B cell (primary cell): ENCODE measurements around the gene ASXL2. TPM values are rescaled to one million over a fixed set of nuclear protein-coding genes. Genes with fewer than 3 reads are reported as not detected.

Experiments used
- ATAC-seq: fragments of 200-7000 bp; cut with Tn5 transposase; one replicate; pipeline ENCODE4 v1.10.0; 2021; ENCODE audit warnings: low read depth, mild to moderate bottlenecking, moderate number of reproducible peaks, moderate library complexity
- CTCF ChIA-PET: fragments of 350-600 bp; sonication (Branson Sonifier 250); formaldehyde crosslinking; loops from one replicate; lab custom pipeline; 2021; ENCODE audit warnings: antibody characterized with exemption, inconsistent platforms; lab: Charles Lee
- POLR2A ChIA-PET: fragments of 350-600 bp; sonication (Branson Sonifier 250); formaldehyde crosslinking; loops from one replicate; lab custom pipeline; 2021; ENCODE audit warnings: antibody characterized with exemption; lab: Charles Lee
- DNase-seq: peaks from one replicate; pipeline ENCODE4 v3.0.0; 2013
- H2AFZ ChIP-seq: 2 replicates; pipeline ENCODE4 v1.6.1; 2012; ENCODE audit warnings: mild to moderate bottlenecking, low read depth, low read length; ENCODE audit not compliant: insufficient read depth, poor library complexity, severe bottlenecking
- H3K27ac ChIP-seq, 2 donors: 1 replicate in 1 of 2; 2 replicates in 1 of 2; pipeline ENCODE4 v1.5.1; 2012 to 2013; ENCODE audit warnings: low read length in 2 of 2, mild to moderate bottlenecking in 2 of 2, moderate library complexity in 1 of 2
- H3K27me3 ChIP-seq, 4 experiments: fragments of 200-600 bp in 1 of 4; sonication (generic) in 1 of 4; replicated peaks in 1 of 4; 1 replicate in 2 of 4; 2 replicates in 2 of 4; pipeline versions ENCODE4 v1.6.1 to v1.7.0; 2013 to 2016; ENCODE audit warnings: low read length in 3 of 4, mild to moderate bottlenecking in 2 of 4, mixed read lengths in 1 of 4, moderate library complexity in 1 of 4; ENCODE audit not compliant: insufficient read depth in 4 of 4, control insufficient read depth in 3 of 4; ENCODE audit errors: control extremely low read depth in 1 of 4
- H3K36me3 ChIP-seq, 2 experiments: replicated peaks in 1 of 2; 1 replicate in 1 of 2; 2 replicates in 1 of 2; pipeline versions ENCODE4 v1.6.1 to v1.7.1; 2013; ENCODE audit warnings: low read length in 1 of 2; ENCODE audit not compliant: insufficient read depth in 2 of 2, control insufficient read depth in 1 of 2; ENCODE audit errors: control extremely low read depth in 1 of 2, extremely low read depth in 1 of 2
- H3K4me1 ChIP-seq, 2 donors: fragments of 200-600 bp in 1 of 2; sonication (generic) in 1 of 2; 1 replicate in 1 of 2; 2 replicates in 1 of 2; pipeline versions ENCODE4 v1.5.1 to v1.6.1; 2013 to 2017; ENCODE audit warnings: low read length in 2 of 2; ENCODE audit not compliant: control insufficient read depth in 2 of 2, insufficient read depth in 2 of 2
- H3K4me2 ChIP-seq: replicated peaks from 2 replicates; pipeline ENCODE3; 2012; ENCODE audit warnings: mild to moderate bottlenecking, low read depth, low read length; ENCODE audit not compliant: poor library complexity, severe bottlenecking
- H3K4me3 ChIP-seq, 5 experiments: fragments of 200-600 bp in 1 of 5; sonication (generic) in 1 of 5; 1 replicate in 3 of 5; 2 replicates in 2 of 5; pipeline versions ENCODE4 v1.5.1 to v1.7.0; 2011 to 2016; ENCODE audit warnings: low read length in 4 of 5, mild to moderate bottlenecking in 4 of 5, low read depth in 2 of 5, control low read depth in 1 of 5, moderate library complexity in 1 of 5; ENCODE audit not compliant: insufficient read depth in 1 of 5; ENCODE audit errors: control extremely low read depth in 1 of 5, extremely low read depth in 1 of 5
- H3K79me2 ChIP-seq: fragments of 200-600 bp; sonication (generic); one replicate; pipeline ENCODE4 v1.6.0; 2016; ENCODE audit warnings: low read length; ENCODE audit not compliant: control insufficient read depth, insufficient read depth
- H3K9ac ChIP-seq: fragments of 200-600 bp; sonication (generic); 2 replicates; pipeline ENCODE4 v1.6.1; 2017; ENCODE audit warnings: mild to moderate bottlenecking, low read length, moderate library complexity
- H3K9me3 ChIP-seq, 3 donors: one replicate each; pipeline versions ENCODE4 v1.6.1 to v1.7.1; 2013; ENCODE audit warnings: low read length in 2 of 3; ENCODE audit not compliant: control insufficient read depth in 2 of 3, insufficient read depth in 1 of 3; ENCODE audit errors: control extremely low read depth in 1 of 3
- H4K20me1 ChIP-seq: 2 replicates; pipeline ENCODE4 v1.6.0; 2012; ENCODE audit warnings: mild to moderate bottlenecking, low read length; ENCODE audit not compliant: insufficient read depth, control insufficient read depth, poor library complexity, severe bottlenecking
- H3K27ac Mint-ChIP-seq: one replicate; pipeline ENCODE4 v1.8.0; 2021; ENCODE audit warnings: mixed read lengths
- H3K27me3 Mint-ChIP-seq: one replicate; pipeline ENCODE4 v1.8.0; 2021; ENCODE audit warnings: mixed read lengths
- H3K4me1 Mint-ChIP-seq: one replicate; pipeline ENCODE4 v1.8.0; 2021; ENCODE audit warnings: mixed read lengths
- H3K4me3 Mint-ChIP-seq: one replicate; pipeline ENCODE4 v1.8.0; 2021; ENCODE audit warnings: mixed read lengths
- H3K9me3 Mint-ChIP-seq: one replicate; pipeline ENCODE4 v1.8.0; 2022; ENCODE audit warnings: mixed read lengths; ENCODE audit not compliant: insufficient read depth
- EZH2 ChIP-seq: IDR thresholded peaks from 2 replicates; pipeline ENCODE4 v1.6.1; 2012; ENCODE audit warnings: borderline replicate concordance, low read depth, mild to moderate bottlenecking, moderate library complexity, low read length; ENCODE audit not compliant: insufficient read depth, poor library complexity, severe bottlenecking
- WGBS: methylation state at CpG from one replicate; pipeline ENCODE4 v1.1.5; 2013; ENCODE audit warnings: missing lambda C conversion rate; ENCODE audit not compliant: insufficient coverage; 5-methylcytosine and 5-hydroxymethylcytosine counted together
- intact Hi-C: fragments of 100-400 bp; cut with micrococcal nuclease; formaldehyde crosslinking; loops from one replicate; pipeline ENCODE4 v1.10.0; 2022
- polyA plus RNA-seq: library from polyadenylated mRNA; depleted of rRNA; stranded (reverse); fragments of >200 nt; gene quantifications from 2 replicates; pipeline ENCODE4 v1.2.3, GENCODE V29; 2012
- total RNA-seq, 2 donors: library from RNA; stranded (reverse); fragments of 120-200 nt in 1 of 2; gene quantifications; 1 replicate in 1 of 2; 2 replicates in 1 of 2; pipeline versions ENCODE4 v1.2.3 to v1.2.4, GENCODE V29; 2013 to 2022
- TF ChIP-seq, protein P1 (sequence below): fragments of 200-600 bp; IDR thresholded peaks from one replicate; pipeline ENCODE4 v1.8.0; 2022; ENCODE audit warnings: antibody characterized with exemption, mild to moderate bottlenecking

ASXL2 gene
- total and polyA plus RNA-seq, 2 donors (not counting 1 experiment from before 2014, with no cell fraction given) = 7.6 to 55.0 TPM

GRCh38 chr2:25891672-25892071, 13.4 kb upstream of the ASXL2 start:
- no peak overlapping the region for H2AFZ ChIP-seq
- no peaks in the 10 kb centered on the region for H3K4me1 ChIP-seq
- ChIA-PET POLR2A (no interaction called here), CTCF (no interaction called here)
- no peak overlapping the region for H3K27ac ChIP-seq
- peaks cover 0 to under 1% (median 0%) of the 10 kb centered on the region in 3 donors for H3K9me3 ChIP-seq
- TF ChIP-seq, protein P1, sequence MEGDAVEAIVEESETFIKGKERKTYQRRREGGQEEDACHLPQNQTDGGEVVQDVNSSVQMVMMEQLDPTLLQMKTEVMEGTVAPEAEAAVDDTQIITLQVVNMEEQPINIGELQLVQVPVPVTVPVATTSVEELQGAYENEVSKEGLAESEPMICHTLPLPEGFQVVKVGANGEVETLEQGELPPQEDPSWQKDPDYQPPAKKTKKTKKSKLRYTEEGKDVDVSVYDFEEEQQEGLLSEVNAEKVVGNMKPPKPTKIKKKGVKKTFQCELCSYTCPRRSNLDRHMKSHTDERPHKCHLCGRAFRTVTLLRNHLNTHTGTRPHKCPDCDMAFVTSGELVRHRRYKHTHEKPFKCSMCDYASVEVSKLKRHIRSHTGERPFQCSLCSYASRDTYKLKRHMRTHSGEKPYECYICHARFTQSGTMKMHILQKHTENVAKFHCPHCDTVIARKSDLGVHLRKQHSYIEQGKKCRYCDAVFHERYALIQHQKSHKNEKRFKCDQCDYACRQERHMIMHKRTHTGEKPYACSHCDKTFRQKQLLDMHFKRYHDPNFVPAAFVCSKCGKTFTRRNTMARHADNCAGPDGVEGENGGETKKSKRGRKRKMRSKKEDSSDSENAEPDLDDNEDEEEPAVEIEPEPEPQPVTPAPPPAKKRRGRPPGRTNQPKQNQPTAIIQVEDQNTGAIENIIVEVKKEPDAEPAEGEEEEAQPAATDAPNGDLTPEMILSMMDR = no peak
- no peak for TF ChIP-seq EZH2
- no peaks in the 10 kb centered on the region for H3K9me3 Mint-ChIP-seq
- H4K20me1 ChIP-seq = no peaks in the 10 kb centered on the region
- no peak for ATAC-seq
- H3K36me3 ChIP-seq = no peaks in the 10 kb centered on the region
- H3K27ac Mint-ChIP-seq = no peak overlapping the region
- no peak for DNase-seq
- no peak overlapping the region for H3K4me3 Mint-ChIP-seq
- intact Hi-C loops = no loop called here
- no peak overlapping the region for H3K9ac ChIP-seq
- H3K4me1 Mint-ChIP-seq = no peaks in the 10 kb centered on the region
- peaks cover 9% of the 10 kb centered on the region for H3K27me3 Mint-ChIP-seq
- no peaks in the 10 kb centered on the region for H3K27me3 ChIP-seq
- 95% methylated on average over 4 of the region's 5 CpGs for WGBS
- H3K4me3 ChIP-seq = no peak overlapping the region
- no peak overlapping the region for H3K4me2 ChIP-seq
- no peaks in the 10 kb centered on the region for H3K79me2 ChIP-seq

- CTCF ChIA-PET = interaction anchor here (1.0 kb wide), 1 partner anchor 9 kb away, joined by 4 read pairs; the partner anchor contains the start of gene ASXL2
- Histone ChIP-seq H2AFZ (no peak overlapping the region), H3K4me2 (no peak overlapping the region), H4K20me1 (no peaks in the 10 kb centered on the region), H3K9ac (no peak overlapping the region), H3K9me3 (no peaks in the 10 kb centered on the region), H3K4me1 (no peaks in the 10 kb centered on the region), H3K4me3 (no peak overlapping the region), H3K36me3 (no peaks in the 10 kb centered on the region), H3K27me3 (peaks cover 0 to 15% (median 4%) of the 10 kb centered on the region in 4 experiments), H3K27ac (no peak overlapping the region), H3K79me2 (no peaks in the 10 kb centered on the region)
- Mint-ChIP-seq H3K4me3 (no peak overlapping the region), H3K27me3 (peaks cover 32% of the 10 kb centered on the region), H3K9me3 (no peaks in the 10 kb centered on the region), H3K27ac (no peak overlapping the region), H3K4me1 (no peaks in the 10 kb centered on the region)
- whole genome bisulfite sequencing = 93% methylated on average over 3 of the region's 5 CpGs
- TF ChIP-seq, protein P1 = no peak
- intact Hi-C loops = no loop called here
- no peak for DNase-seq
- POLR2A ChIA-PET = interaction anchor here (0.6 kb wide), 1 partner anchor 1969 kb away, joined by 3 read pairs; no protein-coding TSS in a partner anchor
- no peak for ATAC-seq
Observed at GRCh38 chr2:25887624-25888242, 9.4 kb upstream of the ASXL2 start.
